GOT3 (cell line): Measurements from ENCODE around the gene SFT2D3.

ENCODE experiments used
- DNase-seq: peaks from one replicate; lab custom pipeline; 2025; ENCODE audit warnings: mixed read lengths; lab: John Stamatoyannopoulos, UW

Gene SFT2D3

DNA sequence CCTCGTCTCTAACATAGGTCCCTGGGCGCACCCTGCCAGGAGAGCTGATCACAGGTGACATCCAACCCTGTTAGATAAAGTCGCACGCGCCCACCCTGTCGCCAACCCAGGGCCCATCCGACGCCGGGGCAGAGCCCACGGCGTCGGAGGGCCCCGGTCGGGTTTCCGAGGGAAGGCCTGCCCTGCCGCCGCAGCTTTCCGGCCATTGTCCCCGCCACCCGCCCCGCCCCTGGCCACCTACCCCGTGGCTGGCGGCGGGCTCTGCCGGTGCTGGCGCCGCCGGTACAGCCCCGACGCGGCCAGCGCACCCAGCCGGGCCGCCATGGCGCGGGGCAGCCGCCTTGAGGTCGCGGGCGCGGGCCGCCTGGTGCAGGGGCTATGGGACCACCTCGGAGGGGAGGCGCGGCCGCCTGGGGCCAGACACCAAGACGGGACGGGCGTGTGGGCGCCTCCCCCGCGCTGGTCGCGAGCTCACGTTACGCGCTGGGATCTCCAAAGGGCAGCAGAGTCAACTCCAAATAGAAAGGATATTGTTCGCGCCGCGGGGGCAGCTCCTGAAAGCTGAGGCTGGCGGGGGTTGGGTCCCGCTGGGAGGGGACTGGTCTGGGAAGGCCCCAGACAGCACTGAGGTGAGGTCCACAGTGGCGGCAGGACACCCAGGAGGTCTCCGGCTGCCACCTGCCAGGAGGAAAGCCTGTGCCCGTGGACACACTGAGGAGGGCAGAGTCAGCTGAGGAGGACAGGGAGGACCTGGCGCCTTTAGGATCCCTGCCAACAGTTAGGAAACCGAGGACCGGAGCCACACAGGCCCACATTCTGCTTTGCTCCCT, 37.0 kb upstream of the SFT2D3 start:
- no peak for DNase-seq

- DNase-seq = no peak
These were observed 36.4 kb upstream of the SFT2D3 start for GRCh38 chr2:127664895-127665225.

DNA sequence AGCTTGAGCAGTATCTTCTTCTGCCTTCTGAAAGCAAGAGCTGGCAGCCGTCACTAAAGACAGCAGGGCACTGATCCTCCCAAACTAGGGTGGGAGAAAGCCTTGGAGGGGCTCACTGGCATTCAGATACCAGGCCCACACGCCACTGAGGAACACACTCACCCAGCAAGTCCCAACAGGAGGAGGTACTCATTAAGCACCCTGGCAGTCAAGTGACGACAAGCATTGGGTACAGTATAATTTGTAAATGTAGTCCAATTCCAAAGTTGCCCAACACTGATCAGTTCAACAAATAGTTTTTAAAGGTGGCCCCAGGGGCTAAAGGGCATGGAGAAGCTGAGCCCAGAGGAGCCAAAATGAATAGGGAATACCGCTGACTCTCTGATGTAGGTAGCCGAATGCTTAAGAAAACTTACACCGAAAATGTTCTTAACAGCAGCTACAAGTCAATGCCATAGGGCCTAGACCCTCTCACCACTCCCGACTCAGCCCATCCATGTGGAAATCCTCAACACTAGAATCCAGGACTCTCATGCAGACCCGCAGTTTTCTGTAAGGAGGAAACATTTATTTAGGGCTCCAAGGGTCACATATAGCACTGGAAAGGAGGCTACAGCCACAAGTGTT, 35.9 kb upstream of the SFT2D3 start:
- no peak for DNase-seq

GRCh38 chr2:127669056-127669455, 32.2 kb upstream of the SFT2D3 start:
- DNase-seq = no peak

- DNase-seq = no peak
These were observed 31.0 kb upstream of the SFT2D3 start for GRCh38 chr2:127670055-127670956.

GRCh38 chr2:127670957-127671290, 30.4 kb upstream of the SFT2D3 start:
- no peak for DNase-seq

- no peak for DNase-seq
These were observed 29.6 kb upstream of the SFT2D3 start for GRCh38 chr2:127671557-127672302.

DNA sequence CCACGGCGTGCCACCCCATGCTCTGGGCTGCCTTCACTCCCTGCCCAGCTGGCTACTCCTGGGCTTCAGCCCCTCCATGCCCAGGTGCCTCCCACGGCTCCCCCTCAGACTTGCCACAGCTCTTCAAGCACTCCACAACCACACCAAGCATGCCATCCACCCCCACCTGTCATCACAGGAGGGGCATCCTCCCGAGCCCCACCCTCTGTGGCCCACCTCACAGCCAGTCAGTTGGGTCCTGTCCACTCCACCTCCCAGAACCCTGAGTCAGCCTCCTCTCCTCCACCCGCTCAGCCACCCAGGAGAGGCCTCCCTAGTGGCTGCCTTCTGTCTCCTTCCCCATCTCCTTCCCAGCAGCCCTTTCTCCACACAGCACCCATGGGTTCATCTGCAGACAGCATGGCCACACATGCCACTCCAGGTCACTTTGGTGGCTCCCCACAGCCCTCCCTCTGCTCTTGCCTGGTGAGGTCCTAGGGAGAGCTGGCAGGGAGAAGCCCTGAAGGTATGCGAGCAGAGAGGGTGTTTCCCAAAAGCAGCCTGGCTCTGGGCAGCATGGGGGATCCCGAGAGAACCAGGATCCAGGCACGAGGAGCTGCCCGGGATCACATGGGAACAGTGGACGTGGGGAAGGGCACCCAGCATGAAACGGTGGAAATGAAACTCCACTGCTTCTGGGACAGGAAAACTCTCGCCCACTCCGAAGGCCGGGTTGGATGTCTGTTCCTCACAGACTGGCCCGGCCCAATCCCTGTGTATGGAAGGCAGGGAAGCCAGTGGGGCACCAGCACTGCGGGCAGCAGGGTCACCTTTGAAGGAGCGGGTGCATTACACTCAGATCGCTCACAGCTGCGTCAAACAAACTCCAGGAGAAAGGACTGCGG, 28.7 kb upstream of the SFT2D3 start:
- DNase-seq = no peak

DNA sequence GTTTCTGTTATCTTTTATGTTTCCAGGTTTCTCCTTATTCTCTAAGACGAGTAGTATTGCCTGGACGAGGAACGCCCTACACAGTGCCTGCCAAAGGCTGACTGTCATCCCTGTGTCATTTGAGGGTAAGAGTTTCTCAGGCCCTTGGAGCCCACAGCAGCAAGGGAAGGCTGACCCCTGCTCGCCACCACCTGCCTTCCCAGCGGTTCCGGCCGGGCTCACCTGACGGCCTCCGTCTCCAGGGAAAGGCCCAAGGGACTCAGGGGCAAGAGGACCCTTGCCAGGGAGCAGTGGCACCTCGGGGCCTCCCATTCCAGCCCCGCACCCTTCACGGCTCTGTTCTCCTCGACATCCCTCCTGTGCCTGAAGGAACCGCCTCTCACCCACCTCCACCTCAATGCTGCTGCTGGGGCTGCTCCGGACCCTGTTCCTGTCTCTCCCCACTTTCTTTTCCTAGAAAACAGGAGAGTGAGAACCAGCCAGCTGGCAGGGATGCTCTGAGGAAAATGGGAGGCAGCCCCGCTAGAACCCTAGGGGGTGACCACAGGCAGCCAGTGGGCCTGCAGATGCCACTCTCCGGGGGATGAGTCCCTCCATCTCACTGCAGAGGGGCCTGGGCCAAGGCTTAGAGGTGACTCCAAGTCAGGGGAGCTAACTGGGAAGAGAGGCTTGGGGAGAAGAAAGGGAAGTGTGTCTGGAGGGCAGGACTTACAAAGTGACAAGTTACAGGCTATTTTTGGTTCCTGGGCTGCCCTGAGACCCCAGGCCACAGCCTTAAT, 27.8 kb upstream of the SFT2D3 start:
- DNase-seq = no peak

DNA sequence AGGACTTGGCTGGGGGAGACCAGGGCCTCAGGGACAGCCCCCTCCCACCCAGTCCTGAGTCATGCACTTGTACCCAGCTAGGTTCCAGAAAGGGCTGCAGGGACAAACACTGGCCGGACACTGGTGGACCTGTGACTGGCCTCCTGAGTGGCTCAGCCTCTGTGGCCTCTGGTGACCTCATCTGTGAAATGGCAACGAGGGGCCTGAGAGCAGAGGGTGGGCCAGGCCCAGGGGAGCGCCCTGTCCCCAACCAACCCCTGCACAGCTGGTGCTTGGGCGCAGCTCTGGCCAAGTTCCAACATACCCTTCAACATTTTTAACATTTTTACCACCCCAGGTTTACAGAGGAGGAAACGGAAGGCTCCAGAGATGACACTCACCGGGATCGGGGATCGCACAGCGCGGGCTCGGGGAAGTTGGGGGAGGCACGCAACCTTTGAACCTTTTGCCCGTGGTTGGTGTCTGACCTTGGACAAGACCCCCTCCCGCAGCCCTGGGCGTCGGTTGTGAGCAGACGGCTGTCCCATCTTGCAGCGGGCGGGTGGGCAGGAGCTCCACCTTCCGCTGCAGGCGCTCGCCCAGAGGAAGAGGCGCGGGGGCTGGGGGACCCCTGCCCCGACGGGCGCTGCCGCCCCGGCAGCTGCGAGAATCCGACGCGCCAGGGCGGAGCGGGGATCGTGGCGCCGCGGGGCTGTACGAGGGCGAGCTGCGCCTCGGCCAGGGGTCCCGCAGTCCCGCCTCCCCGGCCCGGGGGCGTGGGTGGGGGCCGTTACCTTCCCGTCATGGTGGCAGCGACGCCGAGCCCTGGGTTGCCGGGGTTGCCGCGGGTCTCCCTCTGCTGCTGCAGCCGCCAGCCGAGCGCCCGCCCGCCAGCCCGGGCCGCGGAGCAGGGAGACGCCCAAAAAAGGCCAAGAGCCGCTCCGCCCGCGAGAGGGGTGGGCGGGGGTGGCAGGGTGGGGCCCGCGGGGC, 26.8 kb upstream of the SFT2D3 start:
- no peak for DNase-seq

GRCh38 chr2:127675331-127676261, 25.7 kb upstream of the SFT2D3 start, which contains the start of gene LIMS2:
Gene LIMS2, minus strand, starts transcription at chr2:127675530. Its CDS starts 506 bp downstream, at chr2:127675024.
- DNase-seq = no peak

GRCh38 chr2:127676906-127677305, 24.4 kb upstream of the SFT2D3 start:
- no peak for DNase-seq

DNA sequence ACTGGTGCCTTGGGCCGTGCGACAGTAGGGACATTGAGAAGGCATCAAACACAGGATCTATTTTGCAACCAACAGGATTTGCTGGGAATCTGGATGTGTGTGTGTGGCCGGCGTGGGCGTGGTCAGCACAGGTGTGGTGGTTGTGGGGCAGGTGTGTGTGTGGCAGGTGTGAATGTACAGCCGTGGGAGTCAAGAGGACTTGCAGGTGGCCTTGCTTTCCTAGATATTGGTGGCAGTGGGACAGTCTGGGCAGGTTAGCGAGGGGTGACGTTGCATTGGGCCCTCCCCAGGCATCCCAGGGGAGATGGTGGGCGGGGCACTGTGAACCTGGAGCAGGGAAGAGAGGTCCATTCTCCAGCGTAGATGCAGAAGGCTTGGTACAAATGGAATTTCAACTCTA, 22.8 kb upstream of the SFT2D3 start:
- DNase-seq = no peak

- DNase-seq = no peak
These were observed 22.3 kb upstream of the SFT2D3 start for GRCh38 chr2:127678991-127679390.

GRCh38 chr2:127679680-127680361, 21.5 kb upstream of the SFT2D3 start:
- DNase-seq = no peak

DNA sequence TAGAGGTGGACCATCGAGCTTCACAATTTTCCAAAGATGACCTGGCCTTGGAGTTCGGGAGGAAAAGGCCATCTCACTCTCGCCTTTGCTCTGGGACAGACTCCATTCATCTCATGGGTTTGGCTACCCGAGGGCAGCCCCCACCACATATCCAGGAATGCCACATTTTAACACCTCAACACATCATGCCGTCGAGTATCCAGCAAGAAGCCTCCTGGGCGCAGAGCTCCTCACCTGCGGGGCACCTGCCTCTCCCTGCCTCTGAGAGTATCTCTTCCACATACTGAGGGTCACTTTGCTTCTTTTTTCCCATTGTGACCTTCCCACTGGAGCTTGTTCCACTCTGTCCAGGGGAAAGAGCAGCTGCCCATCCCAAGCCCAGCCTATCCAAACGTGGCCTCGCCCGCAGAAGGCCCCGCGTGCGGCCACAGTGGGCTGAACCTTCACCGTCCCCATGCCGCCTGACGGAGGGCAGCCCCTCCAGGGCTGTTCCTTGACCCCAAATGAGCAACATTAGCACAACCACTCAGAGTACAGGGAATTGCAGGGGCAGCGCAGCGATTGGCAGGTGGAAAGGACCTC, 20.5 kb upstream of the SFT2D3 start:
- no peak for DNase-seq

DNA sequence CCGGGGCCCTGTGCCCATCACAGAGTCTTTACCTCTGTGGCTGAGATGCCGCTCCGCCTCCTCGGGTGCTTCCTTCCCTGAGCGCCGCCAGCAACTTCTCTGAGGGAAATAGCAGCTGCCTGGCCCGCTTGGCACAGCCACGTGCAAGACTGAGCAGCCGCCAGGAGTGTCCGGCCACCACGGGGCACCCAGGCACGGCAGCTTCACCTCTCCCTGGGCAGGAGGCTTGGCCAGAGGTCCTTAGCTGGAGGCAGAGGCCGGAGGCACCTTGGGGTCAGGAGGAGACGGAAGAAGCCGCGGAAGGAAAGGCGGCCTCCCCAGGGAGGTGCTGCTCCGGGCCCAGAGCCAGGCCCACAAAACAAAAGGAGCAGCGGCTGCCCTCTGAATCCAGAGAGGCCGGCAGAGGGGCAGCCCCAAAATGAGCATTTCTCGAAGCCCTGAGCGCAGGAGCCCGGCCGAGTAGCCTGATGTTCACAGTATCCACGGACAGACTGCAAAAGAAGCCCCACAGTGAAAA, 20.0 kb upstream of the SFT2D3 start:
- no peak for DNase-seq
